ENCODE results near the gene IGSF10. TPM values are rescaled to one million over a fixed set of nuclear protein-coding genes. Genes with fewer than 3 reads are reported as not detected.

Gene IGSF10
- total RNA-seq, 1 donor from 2014 or later, result 30.9 TPM

- H3K4me3 ChIP-seq, result no peak overlapping the region
- H3K4me1 ChIP-seq, result no peaks in the 10 kb centered on the region
- peaks cover 6% of the 10 kb centered on the region for H3K9me3 ChIP-seq
- no peaks in the 10 kb centered on the region for H3K27me3 ChIP-seq (ENCODE audit: low read depth)
- DNase-seq (no peak), ATAC-seq (no peak)
- TF ChIP-seq CTCF (IDR thresholded peaks at IDR 0.05), result no peak
- no peak overlapping the region for H3K27ac ChIP-seq
- intact Hi-C loops (cut with DNase I), result no loop called here
- H3K36me3 ChIP-seq, result no peaks in the 10 kb centered on the region
Observed at GRCh38 chr3:151480492-151480891, 19.6 kb upstream of the IGSF10 start.

GRCh38 chr3:151479452-151479851 is 18.6 kb upstream of the IGSF10 start:
- Histone ChIP-seq H3K4me1 (no peaks in the 10 kb centered on the region), H3K27ac (no peak overlapping the region), H3K4me3 (no peak overlapping the region), H3K9me3 (peaks cover 6% of the 10 kb centered on the region), H3K27me3 (ENCODE audit: low read depth) (no peaks in the 10 kb centered on the region), H3K36me3 (no peaks in the 10 kb centered on the region)
- intact Hi-C loops (cut with DNase I), result no loop called here
- ATAC-seq (no peak), DNase-seq (no peak)
- no peak for TF ChIP-seq CTCF (IDR thresholded peaks at IDR 0.05)

GRCh38 chr3:151478335-151478697 is 17.5 kb upstream of the IGSF10 start:
- ATAC-seq (no peak), DNase-seq (no peak)
- H3K4me1 ChIP-seq, result no peaks in the 10 kb centered on the region
- TF ChIP-seq CTCF (IDR thresholded peaks at IDR 0.05), result no peak
- intact Hi-C loops (cut with DNase I), result no loop called here
- no peak overlapping the region for H3K27ac ChIP-seq
- H3K9me3 ChIP-seq, result peaks cover 6% of the 10 kb centered on the region
- H3K27me3 ChIP-seq (ENCODE audit: low read depth), result no peaks in the 10 kb centered on the region
- no peak overlapping the region for H3K4me3 ChIP-seq
- H3K36me3 ChIP-seq, result no peaks in the 10 kb centered on the region

- H3K4me3 ChIP-seq, result no peak overlapping the region
- H3K27ac ChIP-seq, result no peak overlapping the region
- H3K27me3 ChIP-seq (ENCODE audit: low read depth), result no peaks in the 10 kb centered on the region
- H3K36me3 ChIP-seq, result no peaks in the 10 kb centered on the region
- no peaks in the 10 kb centered on the region for H3K4me1 ChIP-seq
- intact Hi-C loops (cut with DNase I), result no loop called here
- TF ChIP-seq CTCF (IDR thresholded peaks at IDR 0.05), result no peak
- DNase-seq (no peak), ATAC-seq (no peak)
- peaks cover 4% of the 10 kb centered on the region for H3K9me3 ChIP-seq
Observed at GRCh38 chr3:151477591-151478334, 16.9 kb upstream of the IGSF10 start.

- H3K4me1 ChIP-seq, result no peaks in the 10 kb centered on the region
- no peak for ATAC-seq
- TF ChIP-seq CTCF (IDR thresholded peaks at IDR 0.05), result no peak
Observed at GRCh38 chr3:151476344-151477018, 15.6 kb upstream of the IGSF10 start.

More at GRCh38 chr3:151476344-151477018, 15.6 kb upstream of the IGSF10 start:
- no peaks in the 10 kb centered on the region for H3K27me3 ChIP-seq (ENCODE audit: low read depth)
- H3K36me3 ChIP-seq, result no peaks in the 10 kb centered on the region
- DNase-seq, result no peak
- intact Hi-C loops (cut with DNase I), result no loop called here
- no peak overlapping the region for H3K27ac ChIP-seq
- H3K4me3 ChIP-seq, result no peak overlapping the region
- no peaks in the 10 kb centered on the region for H3K9me3 ChIP-seq
